Fibroblast of villous mesenchyme (primary cell): Measurements from ENCODE around the gene HOXD4. TPM values are rescaled to one million over a fixed set of nuclear protein-coding genes. Genes with fewer than 3 reads are reported as not detected.
A peak's percentile ranks its signal among the peaks of the same experiment; 100 is the strongest.

Experiments used
- DNase-seq: peaks from one replicate; pipeline ENCODE4 v3.0.0-alpha.2; 2010; ENCODE audit warnings: low read depth
- H3K4me3 ChIP-seq: 2 replicates; pipeline ENCODE4 v1.5.1; 2011; ENCODE audit warnings: low read depth, mild to moderate bottlenecking, low read length
- total RNA-seq: library from RNA; depleted of rRNA; stranded (reverse); fragments of >200 nt; gene quantifications from 2 replicates; pipeline ENCODE4 v1.2.3, GENCODE V29; 2012
- TF ChIP-seq, protein P1 (sequence below): IDR thresholded peaks from 2 replicates; pipeline ENCODE4 v1.5.1; 2012; ENCODE audit warnings: low read depth, mild to moderate bottlenecking, low read length; ENCODE audit not compliant: insufficient read depth

Gene HOXD4
- total RNA-seq, 1 donor: 7.8 TPM

- TF ChIP-seq, protein P1, sequence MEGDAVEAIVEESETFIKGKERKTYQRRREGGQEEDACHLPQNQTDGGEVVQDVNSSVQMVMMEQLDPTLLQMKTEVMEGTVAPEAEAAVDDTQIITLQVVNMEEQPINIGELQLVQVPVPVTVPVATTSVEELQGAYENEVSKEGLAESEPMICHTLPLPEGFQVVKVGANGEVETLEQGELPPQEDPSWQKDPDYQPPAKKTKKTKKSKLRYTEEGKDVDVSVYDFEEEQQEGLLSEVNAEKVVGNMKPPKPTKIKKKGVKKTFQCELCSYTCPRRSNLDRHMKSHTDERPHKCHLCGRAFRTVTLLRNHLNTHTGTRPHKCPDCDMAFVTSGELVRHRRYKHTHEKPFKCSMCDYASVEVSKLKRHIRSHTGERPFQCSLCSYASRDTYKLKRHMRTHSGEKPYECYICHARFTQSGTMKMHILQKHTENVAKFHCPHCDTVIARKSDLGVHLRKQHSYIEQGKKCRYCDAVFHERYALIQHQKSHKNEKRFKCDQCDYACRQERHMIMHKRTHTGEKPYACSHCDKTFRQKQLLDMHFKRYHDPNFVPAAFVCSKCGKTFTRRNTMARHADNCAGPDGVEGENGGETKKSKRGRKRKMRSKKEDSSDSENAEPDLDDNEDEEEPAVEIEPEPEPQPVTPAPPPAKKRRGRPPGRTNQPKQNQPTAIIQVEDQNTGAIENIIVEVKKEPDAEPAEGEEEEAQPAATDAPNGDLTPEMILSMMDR: no peak
- DNase-seq: peak; percentile 68
- H3K4me3 ChIP-seq: peak overlapping the region; percentile 48
These were observed 18.9 kb upstream of the HOXD4 start for GRCh38 chr2:176132205-176133171.

DNA sequence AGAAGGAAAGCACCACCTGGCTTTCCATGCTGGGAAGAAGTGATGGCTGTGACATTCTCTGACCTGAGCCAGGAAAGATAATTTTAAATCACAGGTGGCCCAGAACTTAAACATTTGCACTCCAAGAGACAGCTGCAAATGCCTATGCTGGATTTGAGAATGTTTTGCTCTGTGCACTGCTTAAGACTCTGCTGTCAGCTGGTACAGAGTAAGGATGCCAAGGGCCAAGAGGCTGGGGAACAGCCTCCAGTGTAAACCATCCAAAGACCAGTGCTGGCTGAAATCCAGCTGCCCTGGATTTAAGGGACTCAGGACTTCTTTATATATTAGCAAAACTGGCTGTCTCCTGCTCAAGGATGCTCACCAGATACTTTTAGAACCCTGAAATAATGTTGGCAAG is 18.0 kb upstream of the HOXD4 start:
- H3K4me3 ChIP-seq: no peak overlapping the region
- TF ChIP-seq, protein P1: no peak
- DNase-seq: no peak

GRCh38 chr2:176134035-176134434 is 17.3 kb upstream of the HOXD4 start:
- no peak for DNase-seq
- TF ChIP-seq, protein P1: no peak
- H3K4me3 ChIP-seq: no peak overlapping the region

DNA sequence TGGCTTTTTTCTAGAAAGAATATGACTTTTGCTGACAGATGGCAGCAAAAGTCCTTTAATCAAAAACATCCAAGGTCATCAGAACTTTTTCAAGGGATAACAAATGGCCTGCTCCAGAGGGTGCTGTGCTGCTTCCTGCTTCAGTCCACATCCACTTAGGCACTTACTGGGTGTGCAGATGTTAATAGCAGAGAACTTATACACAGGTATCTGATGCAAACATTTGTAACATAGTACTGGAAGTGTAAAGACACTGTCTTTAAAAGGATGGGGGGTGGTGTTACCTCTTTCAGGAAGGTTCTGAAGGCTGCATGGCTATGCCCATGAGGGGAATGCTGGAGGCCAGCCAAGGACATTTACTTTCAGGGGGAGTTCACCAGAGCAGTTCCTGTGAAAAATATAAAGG is 16.3 kb upstream of the HOXD4 start:
- H3K4me3 ChIP-seq: no peak overlapping the region
- peak; percentile 57 for DNase-seq

DNA sequence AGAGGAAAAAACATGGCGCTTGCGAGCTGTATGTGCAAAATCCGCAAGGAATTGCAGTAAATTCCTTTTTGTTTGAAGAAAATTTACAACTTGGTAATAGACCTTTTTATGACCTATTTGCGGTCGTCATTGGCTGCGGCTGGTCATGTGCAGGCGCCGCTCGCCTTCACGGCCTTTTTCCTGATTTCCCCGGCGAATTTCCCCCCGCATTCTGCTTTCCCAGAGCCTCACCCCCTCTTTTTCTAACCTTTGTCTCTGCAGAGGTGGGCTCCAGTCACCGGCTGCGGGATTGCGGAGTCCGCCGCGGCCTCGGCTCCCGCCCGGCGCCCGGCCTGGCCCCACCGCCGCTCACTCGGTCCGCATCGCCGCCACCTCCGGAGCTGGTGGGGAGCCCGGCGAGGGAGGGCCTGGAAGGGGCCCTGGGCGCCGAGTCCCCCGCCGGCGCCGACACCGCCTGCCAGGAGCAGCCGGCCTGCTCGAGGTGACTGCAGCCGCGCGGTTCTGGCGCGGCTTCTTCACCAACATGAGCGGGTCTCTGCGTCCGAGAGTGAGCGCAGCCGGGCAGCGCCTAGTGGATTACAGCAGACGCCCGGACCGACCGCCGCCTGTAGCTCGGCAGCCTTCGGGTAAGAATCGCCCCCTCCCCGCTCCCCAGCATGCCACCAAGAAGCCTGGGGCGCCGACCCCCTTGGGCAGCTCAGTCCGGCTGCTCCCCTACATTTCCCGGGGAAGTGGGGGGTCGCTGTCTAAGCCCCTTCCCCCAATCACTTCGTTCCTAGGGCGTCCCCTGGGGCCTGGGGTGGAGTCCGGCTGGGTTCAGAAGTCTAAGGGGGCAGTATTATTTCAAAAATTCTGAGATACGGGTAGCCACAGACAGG is 14.7 kb upstream of the HOXD4 start:
- peak overlapping the region; percentile 67 for H3K4me3 ChIP-seq
- TF ChIP-seq, protein P1: no peak
- peak; percentile 66 for DNase-seq

More for the DNA sequence above, 16.3 kb upstream of the HOXD4 start:
- TF ChIP-seq, protein P1: no peak

- peak overlapping the region; percentile 67 for H3K4me3 ChIP-seq
- TF ChIP-seq, protein P1: no peak
- DNase-seq: no peak
These were observed 14.1 kb upstream of the HOXD4 start for GRCh38 chr2:176137252-176137580.
